Fibroblast of lung (primary cell): ENCODE results near the gene ESM1. TPM values are rescaled to one million over a fixed set of nuclear protein-coding genes. Genes with fewer than 3 reads are reported as not detected.
A peak's percentile ranks its signal among the peaks of the same experiment; 100 is the strongest.

Experiments
- DNase-seq, 2 donors: peaks; one replicate each; pipeline versions ENCODE4 v3.0.0 to v3.0.0-alpha.2; 2010; ENCODE audit warnings: low read depth in 2 of 2
- H2AFZ ChIP-seq: 2 replicates; pipeline ENCODE4 v1.5.1; 2012; ENCODE audit warnings: low read length, control low read depth, inconsistent platforms
- H3K27ac ChIP-seq: 2 replicates; pipeline ENCODE4 v1.5.1; 2011; ENCODE audit warnings: low read length, control low read depth; ENCODE audit not compliant: insufficient read depth
- H3K27me3 ChIP-seq: 2 replicates; pipeline ENCODE4 v1.5.1; 2011; ENCODE audit warnings: mild to moderate bottlenecking, low read length; ENCODE audit not compliant: control insufficient read depth, insufficient read depth
- H3K36me3 ChIP-seq: 2 replicates; pipeline ENCODE4 v1.5.1; 2011; ENCODE audit warnings: low read length; ENCODE audit not compliant: control insufficient read depth, insufficient read depth
- H3K4me1 ChIP-seq: 2 replicates; pipeline ENCODE4 v1.5.1; 2011; ENCODE audit warnings: low read length; ENCODE audit not compliant: control insufficient read depth, insufficient read depth; ENCODE audit errors: extremely low read depth
- H3K4me2 ChIP-seq: 2 replicates; pipeline ENCODE4 v1.5.1; 2011; ENCODE audit warnings: low read length, control low read depth; ENCODE audit not compliant: insufficient read depth; ENCODE audit errors: extremely low read depth
- H3K4me3 ChIP-seq, 4 experiments: fragments of 200-600 bp in 1 of 4; sonication (generic) in 1 of 4; replicated peaks in 1 of 4; 2 replicates each; pipeline ENCODE4 v1.5.1; 2011 to 2016; ENCODE audit warnings: low read length in 4 of 4, low read depth in 3 of 4, mild to moderate bottlenecking in 3 of 4, control low read depth in 2 of 4, inconsistent platforms in 1 of 4, mixed read lengths in 1 of 4; ENCODE audit not compliant: insufficient read depth in 1 of 4; ENCODE audit errors: control extremely low read depth in 1 of 4
- H3K79me2 ChIP-seq: 2 replicates; pipeline ENCODE4 v1.5.1; 2012; ENCODE audit warnings: mild to moderate bottlenecking, low read length, inconsistent platforms; ENCODE audit not compliant: control insufficient read depth, insufficient read depth
- H3K9ac ChIP-seq: 2 replicates; pipeline ENCODE4 v1.5.1; 2011; ENCODE audit warnings: mild to moderate bottlenecking, low read length, control low read depth; ENCODE audit not compliant: insufficient read depth
- H3K9me3 ChIP-seq: 2 replicates; pipeline ENCODE4 v1.5.1; 2012; ENCODE audit warnings: low read depth, low read length; ENCODE audit not compliant: control insufficient read depth, insufficient read depth
- H4K20me1 ChIP-seq: 2 replicates; pipeline ENCODE4 v1.5.1; 2011; ENCODE audit warnings: low read length; ENCODE audit not compliant: control insufficient read depth, insufficient read depth; ENCODE audit errors: extremely low read depth
- EZH2 ChIP-seq: IDR thresholded peaks from 2 replicates; pipeline ENCODE4 v1.5.1; 2012; ENCODE audit warnings: low read length, control low read depth, mild to moderate bottlenecking; ENCODE audit errors: missing control alignments
- polyA plus RNA-seq, 2 donors: library from polyadenylated mRNA; depleted of rRNA in 1 of 2; stranded (reverse) in 1 of 2; unstranded in 1 of 2; fragments of >200 nt; gene quantifications; 2 replicates each; pipeline ENCODE4 v1.2.1, GENCODE V29; 2011 to 2012; ENCODE audit warnings: missing spikeins in 1 of 2
- total RNA-seq: library from RNA; depleted of rRNA; stranded (reverse); fragments of >200 nt; gene quantifications from 2 replicates; pipeline ENCODE4 v1.2.1, GENCODE V29; 2014
- TF ChIP-seq, protein P1 (sequence below), 2 donors: IDR thresholded peaks in 1 of 2; conservative IDR thresholded peaks in 1 of 2; 1 replicate in 1 of 2; 2 replicates in 1 of 2; pipeline ENCODE4 v1.5.1; 2011 to 2012; ENCODE audit warnings: low read length in 2 of 2, control low read depth in 1 of 2, inconsistent platforms in 1 of 2, low read depth in 1 of 2, mild to moderate bottlenecking in 1 of 2

Gene ESM1
- total and polyA plus RNA-seq, 2 donors (not counting 1 experiment from before 2014, with no cell fraction given) = 0.50 to 1.5 TPM

DNA sequence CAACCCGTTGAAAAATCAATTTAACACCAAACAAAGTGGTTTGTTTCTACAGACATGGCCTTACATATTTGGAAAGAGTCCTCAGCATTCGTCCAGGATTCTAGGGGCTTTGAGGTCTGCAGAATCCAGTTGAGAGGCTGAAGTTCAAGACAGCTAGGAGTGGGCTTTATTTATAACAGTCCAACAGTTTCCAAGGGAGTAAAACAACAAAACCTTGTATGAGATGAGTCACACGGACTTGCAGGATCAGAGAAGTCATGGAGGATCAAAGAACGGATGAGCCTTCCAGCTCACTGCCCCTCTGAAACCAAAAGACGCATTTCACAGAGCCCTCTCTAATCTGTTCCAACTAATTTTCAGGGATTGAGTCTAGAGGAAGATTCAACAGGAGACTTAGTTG is 11.1 kb upstream of the ESM1 start:
- Histone ChIP-seq H3K4me3 (no peak overlapping the region), H3K27me3 (no peaks in the 10 kb centered on the region), H3K4me1 (peaks cover under 1% of the 10 kb centered on the region), H3K4me2 (no peak overlapping the region), H4K20me1 (no peaks in the 10 kb centered on the region), H3K9ac (no peak overlapping the region), H3K27ac (no peak overlapping the region), H2AFZ (no peak overlapping the region), H3K36me3 (no peaks in the 10 kb centered on the region), H3K9me3 (no peaks in the 10 kb centered on the region), H3K79me2 (no peaks in the 10 kb centered on the region)
- TF ChIP-seq, protein P1, sequence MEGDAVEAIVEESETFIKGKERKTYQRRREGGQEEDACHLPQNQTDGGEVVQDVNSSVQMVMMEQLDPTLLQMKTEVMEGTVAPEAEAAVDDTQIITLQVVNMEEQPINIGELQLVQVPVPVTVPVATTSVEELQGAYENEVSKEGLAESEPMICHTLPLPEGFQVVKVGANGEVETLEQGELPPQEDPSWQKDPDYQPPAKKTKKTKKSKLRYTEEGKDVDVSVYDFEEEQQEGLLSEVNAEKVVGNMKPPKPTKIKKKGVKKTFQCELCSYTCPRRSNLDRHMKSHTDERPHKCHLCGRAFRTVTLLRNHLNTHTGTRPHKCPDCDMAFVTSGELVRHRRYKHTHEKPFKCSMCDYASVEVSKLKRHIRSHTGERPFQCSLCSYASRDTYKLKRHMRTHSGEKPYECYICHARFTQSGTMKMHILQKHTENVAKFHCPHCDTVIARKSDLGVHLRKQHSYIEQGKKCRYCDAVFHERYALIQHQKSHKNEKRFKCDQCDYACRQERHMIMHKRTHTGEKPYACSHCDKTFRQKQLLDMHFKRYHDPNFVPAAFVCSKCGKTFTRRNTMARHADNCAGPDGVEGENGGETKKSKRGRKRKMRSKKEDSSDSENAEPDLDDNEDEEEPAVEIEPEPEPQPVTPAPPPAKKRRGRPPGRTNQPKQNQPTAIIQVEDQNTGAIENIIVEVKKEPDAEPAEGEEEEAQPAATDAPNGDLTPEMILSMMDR (conservative IDR thresholded peaks at IDR 0.05 in 1 of 2, IDR thresholded peaks at IDR 0.05 in 1 of 2; ENCODE audit: low read depth in 1 of 2, low read length in 2 of 2) = no peak
- TF ChIP-seq EZH2 = no peak
- peak in 1 of 2 donors; percentile 74 for DNase-seq

DNA sequence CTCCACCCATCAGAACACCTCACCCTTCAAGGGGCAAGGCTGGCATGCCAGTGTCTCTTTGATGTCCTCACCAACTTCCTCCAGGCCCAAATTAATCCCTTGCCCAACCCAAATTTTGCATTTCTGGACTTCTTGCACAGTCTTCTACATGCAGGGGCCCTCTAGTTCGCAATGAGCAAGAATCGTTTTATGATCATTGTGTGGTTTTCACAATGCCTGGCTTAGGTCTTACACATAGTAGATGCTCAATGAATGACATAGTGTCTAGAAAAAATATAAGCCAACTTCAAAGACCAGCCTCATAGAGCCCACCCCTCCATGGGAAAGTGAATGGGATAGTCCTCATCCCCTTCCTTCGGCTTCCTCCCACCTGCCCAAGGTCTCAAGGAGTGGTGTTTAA is 9.8 kb upstream of the ESM1 start:
- no peaks in the 10 kb centered on the region for H3K79me2 ChIP-seq
- H3K4me1 ChIP-seq = peaks cover 7% of the 10 kb centered on the region
- H3K9ac ChIP-seq = no peak overlapping the region
- H4K20me1 ChIP-seq = no peaks in the 10 kb centered on the region
- no peaks in the 10 kb centered on the region for H3K27me3 ChIP-seq
- no peak overlapping the region for H2AFZ ChIP-seq
- no peak overlapping the region for H3K27ac ChIP-seq
- H3K4me2 ChIP-seq = no peak overlapping the region
- no peak overlapping the region for H3K4me3 ChIP-seq
- DNase-seq = no peak
- TF ChIP-seq, protein P1 (conservative IDR thresholded peaks at IDR 0.05 in 1 of 2, IDR thresholded peaks at IDR 0.05 in 1 of 2; ENCODE audit: low read depth in 1 of 2, low read length in 2 of 2) = no peak
- no peak for TF ChIP-seq EZH2
- no peaks in the 10 kb centered on the region for H3K36me3 ChIP-seq
- H3K9me3 ChIP-seq = no peaks in the 10 kb centered on the region

DNA sequence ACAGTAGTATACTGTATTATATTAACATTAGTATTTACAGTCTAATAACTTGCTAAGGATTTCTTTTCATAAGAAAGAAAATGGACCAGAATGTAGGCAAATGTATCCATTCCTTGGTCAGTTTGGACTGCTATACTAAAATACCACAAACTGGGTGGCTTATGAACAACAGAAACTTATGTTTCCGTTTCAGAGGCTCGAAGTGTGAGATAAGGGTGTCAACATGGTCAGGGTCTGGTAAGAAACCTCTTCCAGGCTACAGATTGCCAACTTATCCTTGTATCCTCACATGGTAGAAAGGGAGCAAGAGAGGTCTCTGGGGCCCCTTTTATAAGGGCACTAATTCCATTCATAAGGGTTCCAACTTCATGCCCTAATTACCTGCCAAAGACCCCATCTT is 9.2 kb upstream of the ESM1 start:
- Histone ChIP-seq H4K20me1 (no peaks in the 10 kb centered on the region), H3K9ac (no peak overlapping the region), H3K4me3 (no peak overlapping the region), H3K9me3 (no peaks in the 10 kb centered on the region), H3K79me2 (no peaks in the 10 kb centered on the region), H3K27ac (no peak overlapping the region), H2AFZ (no peak overlapping the region), H3K27me3 (no peaks in the 10 kb centered on the region), H3K4me1 (peaks cover 7% of the 10 kb centered on the region), H3K36me3 (no peaks in the 10 kb centered on the region), H3K4me2 (no peak overlapping the region)
- TF ChIP-seq, protein P1 (conservative IDR thresholded peaks at IDR 0.05 in 1 of 2, IDR thresholded peaks at IDR 0.05 in 1 of 2; ENCODE audit: low read depth in 1 of 2, low read length in 2 of 2) = no peak
- no peak for DNase-seq
